ENCODE measurements around the gene SRF.
A peak's percentile ranks its signal among the peaks of the same experiment; 100 is the strongest.

The SRF gene

DNA sequence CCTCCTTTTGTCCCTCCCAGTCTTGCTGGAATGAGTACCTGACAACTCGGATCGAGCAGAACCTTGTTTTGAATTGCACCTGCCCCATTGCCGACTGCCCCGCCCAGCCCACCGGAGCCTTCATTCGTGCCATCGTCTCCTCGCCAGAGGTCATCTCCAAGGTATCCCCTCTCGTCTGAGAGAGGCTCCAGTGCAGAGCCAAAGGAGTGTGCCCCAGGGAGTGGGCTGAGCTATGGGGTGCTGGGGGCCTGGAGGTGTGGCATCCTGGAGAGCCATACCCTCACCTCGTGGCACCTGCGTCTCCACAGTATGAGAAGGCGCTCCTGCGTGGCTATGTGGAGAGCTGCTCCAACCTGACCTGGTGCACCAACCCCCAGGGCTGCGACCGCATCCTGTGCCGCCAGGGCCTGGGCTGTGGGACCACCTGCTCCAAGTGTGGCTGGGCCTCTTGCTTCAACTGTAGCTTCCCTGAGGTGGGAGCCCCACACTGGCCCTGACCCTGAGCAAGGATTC, 49.4 kb downstream of the SRF start:
- Histone ChIP-seq H3K36me3 (replicated peaks in 1 of 2; ENCODE audit: control insufficient read depth in 2 of 2, insufficient read depth in 2 of 2, low read length in 2 of 2) (peaks cover 17 to 68% of the 10 kb centered on the region in 2 donors), H3K9ac (ENCODE audit: low read depth, low read length, poor library complexity) (peak overlapping the region; percentile 3), H3K4me2 (ENCODE audit: insufficient read depth, low read length, poor library complexity, severe bottlenecking) (no peak overlapping the region), H3K4me3 (ENCODE audit: low read length in 2 of 2) (no peak overlapping the region), H2BK5ac (ENCODE audit: low read length) (no peak overlapping the region), H3K27me3 (ENCODE audit: control insufficient read depth in 3 of 3, insufficient read depth in 3 of 3, low read depth in 1 of 3, low read length in 3 of 3) (no peaks in the 10 kb centered on the region), H2AFZ (ENCODE audit: low read length) (no peak overlapping the region), H3K14ac (ENCODE audit: low read length) (no peak overlapping the region), H2AK5ac (ENCODE audit: low read depth, low read length) (no peak overlapping the region), H4K8ac (ENCODE audit: low read depth, low read length) (no peak overlapping the region), H3K4me1 (ENCODE audit: control insufficient read depth in 2 of 2, insufficient read depth in 1 of 2, low read depth in 1 of 2, low read length in 2 of 2) (peaks cover 0 to 1% of the 10 kb centered on the region in 2 donors), H2BK120ac (ENCODE audit: low read depth, low read length) (no peak overlapping the region), H3K23ac (ENCODE audit: low read depth, low read length, poor library complexity) (peak overlapping the region; percentile 35), H3K79me1 (ENCODE audit: low read depth, low read length) (peaks cover 4% of the 10 kb centered on the region), H3K4ac (ENCODE audit: low read length) (no peak overlapping the region), H3K27ac (replicated peaks; ENCODE audit: low read length) (no peak overlapping the region), H3K9me3 (replicated peaks in 1 of 2; ENCODE audit: control insufficient read depth in 2 of 2, insufficient read depth in 1 of 2, low read depth in 1 of 2, low read length in 2 of 2) (no peaks in the 10 kb centered on the region), H2BK12ac (ENCODE audit: low read length) (no peak overlapping the region), H3K18ac (ENCODE audit: low read length) (no peak overlapping the region), H4K91ac (ENCODE audit: low read depth, low read length, poor library complexity) (no peak overlapping the region), H2BK15ac (ENCODE audit: low read length) (no peak overlapping the region)
- DNase-seq (ENCODE audit: low spot score), result no peak
- WGBS, 2 donors (ENCODE audit: extremely low coverage in 2 of 2, insufficient read length in 2 of 2, insufficient replicate concordance in 1 of 2), result no CpG with 5 or more reads among the region's 16 CpGs

- H2BK120ac ChIP-seq (ENCODE audit: low read depth, low read length), result no peak overlapping the region
- no peak overlapping the region for H2BK5ac ChIP-seq (ENCODE audit: low read length)
- no peak overlapping the region for H3K23ac ChIP-seq (ENCODE audit: low read depth, low read length, poor library complexity)
- DNase-seq (ENCODE audit: low spot score), result no peak
- no peak overlapping the region for H3K27ac ChIP-seq (replicated peaks; ENCODE audit: low read length)
- H3K27me3 ChIP-seq (ENCODE audit: control insufficient read depth in 3 of 3, insufficient read depth in 3 of 3, low read depth in 1 of 3, low read length in 3 of 3), result no peaks in the 10 kb centered on the region
- no peak overlapping the region for H4K8ac ChIP-seq (ENCODE audit: low read depth, low read length)
- H3K4me2 ChIP-seq (ENCODE audit: insufficient read depth, low read length, poor library complexity, severe bottlenecking), result no peak overlapping the region
- no CpG with 5 or more reads among the region's 20 CpGs for WGBS, 2 donors (ENCODE audit: extremely low coverage in 2 of 2, insufficient read length in 2 of 2, insufficient replicate concordance in 1 of 2)
- no peak overlapping the region for H3K4ac ChIP-seq (ENCODE audit: low read length)
- no peak overlapping the region for H3K18ac ChIP-seq (ENCODE audit: low read length)
- peaks cover 4% of the 10 kb centered on the region for H3K79me1 ChIP-seq (ENCODE audit: low read depth, low read length)
- H4K91ac ChIP-seq (ENCODE audit: low read depth, low read length, poor library complexity), result no peak overlapping the region
- H3K14ac ChIP-seq (ENCODE audit: low read length), result no peak overlapping the region
- H2AFZ ChIP-seq (ENCODE audit: low read length), result no peak overlapping the region
- H3K36me3 ChIP-seq (replicated peaks in 1 of 2; ENCODE audit: control insufficient read depth in 2 of 2, insufficient read depth in 2 of 2, low read length in 2 of 2), result peaks cover 16 to 68% of the 10 kb centered on the region in 2 donors
- H3K4me3 ChIP-seq (ENCODE audit: low read length in 2 of 2), result peak overlapping the region in 1 of 2 donors; percentile 56
- peaks cover 0 to 1% of the 10 kb centered on the region in 2 donors for H3K4me1 ChIP-seq (ENCODE audit: control insufficient read depth in 2 of 2, insufficient read depth in 1 of 2, low read depth in 1 of 2, low read length in 2 of 2)
- H2BK15ac ChIP-seq (ENCODE audit: low read length), result no peak overlapping the region
- no peak overlapping the region for H2AK5ac ChIP-seq (ENCODE audit: low read depth, low read length)
- H3K9ac ChIP-seq (ENCODE audit: low read depth, low read length, poor library complexity), result no peak overlapping the region
- H3K9me3 ChIP-seq (replicated peaks in 1 of 2; ENCODE audit: control insufficient read depth in 2 of 2, insufficient read depth in 1 of 2, low read depth in 1 of 2, low read length in 2 of 2), result no peaks in the 10 kb centered on the region
- H2BK12ac ChIP-seq (ENCODE audit: low read length), result no peak overlapping the region
Measured at GRCh38 chr6:43221046-43221972, 50.2 kb downstream of the SRF start.

DNA sequence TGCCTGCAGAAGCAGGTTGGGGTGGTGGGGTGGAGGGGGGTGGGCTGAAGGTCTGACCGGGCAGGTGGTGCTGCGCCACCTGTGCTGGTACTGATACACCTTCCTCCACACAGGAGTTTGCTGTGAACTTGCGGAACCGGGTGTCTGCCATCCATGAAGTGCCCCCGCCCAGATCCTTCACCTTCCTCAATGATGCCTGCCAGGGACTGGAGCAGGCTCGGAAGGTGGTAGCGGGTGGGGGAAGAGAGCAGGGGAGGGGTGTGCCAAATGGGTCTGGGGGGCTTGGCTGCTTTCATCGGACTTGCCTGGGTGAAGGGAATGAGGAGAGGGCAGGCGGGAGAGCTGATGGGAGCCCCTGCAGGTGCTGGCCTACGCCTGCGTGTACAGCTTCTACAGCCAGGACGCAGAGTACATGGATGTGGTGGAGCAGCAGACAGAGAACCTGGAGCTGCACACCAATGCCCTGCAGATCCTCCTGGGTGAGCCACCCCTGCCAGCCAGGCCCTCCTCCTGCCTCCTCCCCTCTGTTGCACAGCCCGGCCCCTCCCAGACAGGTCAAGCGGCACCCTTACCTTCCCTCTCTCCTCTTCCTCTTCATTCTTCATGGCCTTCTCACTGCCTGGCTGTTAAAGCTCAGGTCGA, 51.5 kb downstream of the SRF start:
- H3K23ac ChIP-seq (ENCODE audit: low read depth, low read length, poor library complexity), result peak overlapping the region; percentile 98
- H2BK12ac ChIP-seq (ENCODE audit: low read length), result no peak overlapping the region
- no peak overlapping the region for H3K4me2 ChIP-seq (ENCODE audit: insufficient read depth, low read length, poor library complexity, severe bottlenecking)
- peak overlapping the region; percentile 77 for H4K8ac ChIP-seq (ENCODE audit: low read depth, low read length)
- no peaks in the 10 kb centered on the region for H3K27me3 ChIP-seq (ENCODE audit: control insufficient read depth in 3 of 3, insufficient read depth in 3 of 3, low read depth in 1 of 3, low read length in 3 of 3)
- no peak overlapping the region for H2AFZ ChIP-seq (ENCODE audit: low read length)
- H2AK5ac ChIP-seq (ENCODE audit: low read depth, low read length), result no peak overlapping the region
- H3K9ac ChIP-seq (ENCODE audit: low read depth, low read length, poor library complexity), result peak overlapping the region; percentile 17
- H2BK5ac ChIP-seq (ENCODE audit: low read length), result peak overlapping the region; percentile 31
- no peak overlapping the region for H3K14ac ChIP-seq (ENCODE audit: low read length)
- no peak overlapping the region for H2BK15ac ChIP-seq (ENCODE audit: low read length)
- H3K79me1 ChIP-seq (ENCODE audit: low read depth, low read length), result peaks cover 2% of the 10 kb centered on the region
- H3K18ac ChIP-seq (ENCODE audit: low read length), result no peak overlapping the region
- H3K27ac ChIP-seq (replicated peaks; ENCODE audit: low read length), result no peak overlapping the region
- no peak for DNase-seq (ENCODE audit: low spot score)
- H3K4me3 ChIP-seq (ENCODE audit: low read length in 2 of 2), result no peak overlapping the region
- H3K4me1 ChIP-seq (ENCODE audit: control insufficient read depth in 2 of 2, insufficient read depth in 1 of 2, low read depth in 1 of 2, low read length in 2 of 2), result peaks cover 0 to 1% of the 10 kb centered on the region in 2 donors
- no peak overlapping the region for H4K91ac ChIP-seq (ENCODE audit: low read depth, low read length, poor library complexity)
- no peak overlapping the region for H3K4ac ChIP-seq (ENCODE audit: low read length)
- WGBS, 2 donors (ENCODE audit: extremely low coverage in 2 of 2, insufficient read length in 2 of 2, insufficient replicate concordance in 1 of 2), result no CpG with 5 or more reads among the region's 15 CpGs
- no peak overlapping the region for H2BK120ac ChIP-seq (ENCODE audit: low read depth, low read length)
- peaks cover 18 to 60% of the 10 kb centered on the region in 2 donors for H3K36me3 ChIP-seq (replicated peaks in 1 of 2; ENCODE audit: control insufficient read depth in 2 of 2, insufficient read depth in 2 of 2, low read length in 2 of 2)
- H3K9me3 ChIP-seq (replicated peaks in 1 of 2; ENCODE audit: control insufficient read depth in 2 of 2, insufficient read depth in 1 of 2, low read depth in 1 of 2, low read length in 2 of 2), result no peaks in the 10 kb centered on the region

- Histone ChIP-seq H2AK5ac (ENCODE audit: low read depth, low read length) (no peak overlapping the region), H3K4me1 (ENCODE audit: control insufficient read depth in 2 of 2, insufficient read depth in 1 of 2, low read depth in 1 of 2, low read length in 2 of 2) (peaks cover 0 to 1% of the 10 kb centered on the region in 2 donors), H3K4me3 (ENCODE audit: low read length in 2 of 2) (no peak overlapping the region), H2BK5ac (ENCODE audit: low read length) (no peak overlapping the region), H3K9ac (ENCODE audit: low read depth, low read length, poor library complexity) (no peak overlapping the region), H4K8ac (ENCODE audit: low read depth, low read length) (no peak overlapping the region), H3K4me2 (ENCODE audit: insufficient read depth, low read length, poor library complexity, severe bottlenecking) (no peak overlapping the region), H3K14ac (ENCODE audit: low read length) (no peak overlapping the region), H3K27ac (replicated peaks; ENCODE audit: low read length) (no peak overlapping the region), H2BK15ac (ENCODE audit: low read length) (no peak overlapping the region), H3K9me3 (replicated peaks in 1 of 2; ENCODE audit: control insufficient read depth in 2 of 2, insufficient read depth in 1 of 2, low read depth in 1 of 2, low read length in 2 of 2) (no peaks in the 10 kb centered on the region), H3K27me3 (ENCODE audit: control insufficient read depth in 3 of 3, insufficient read depth in 3 of 3, low read depth in 1 of 3, low read length in 3 of 3) (no peaks in the 10 kb centered on the region), H4K91ac (ENCODE audit: low read depth, low read length, poor library complexity) (no peak overlapping the region), H3K4ac (ENCODE audit: low read length) (no peak overlapping the region), H2BK12ac (ENCODE audit: low read length) (peak overlapping the region; percentile 48), H3K36me3 (replicated peaks in 1 of 2; ENCODE audit: control insufficient read depth in 2 of 2, insufficient read depth in 2 of 2, low read length in 2 of 2) (peaks cover 18 to 58% of the 10 kb centered on the region in 2 donors), H2BK120ac (ENCODE audit: low read depth, low read length) (no peak overlapping the region), H2AFZ (ENCODE audit: low read length) (no peak overlapping the region), H3K23ac (ENCODE audit: low read depth, low read length, poor library complexity) (peak overlapping the region; percentile 46), H3K79me1 (ENCODE audit: low read depth, low read length) (peaks cover 4% of the 10 kb centered on the region), H3K18ac (ENCODE audit: low read length) (no peak overlapping the region)
- DNase-seq (ENCODE audit: low spot score), result no peak
- WGBS, 2 donors (ENCODE audit: extremely low coverage in 2 of 2, insufficient read length in 2 of 2, insufficient replicate concordance in 1 of 2), result no CpG with 5 or more reads among the region's 14 CpGs
Measured at GRCh38 chr6:43223175-43223574, 52.1 kb downstream of the SRF start.
